Prostate gland (tissue), 2 donors: ENCODE results near the gene CGB5.
"Not testable (repeated sequence)": the region's sequence is repeated elsewhere in the genome, so short reads cannot be mapped to it uniquely, and the experiment has no call there.

ENCODE experiments used
- CTCF ChIP-seq, 4 experiments: fragments of 200-600 bp in 2 of 4; fragments of 450-650 bp in 2 of 4; sonication (generic) in 2 of 4; IDR thresholded peaks; 1 replicate in 3 of 4; 2 replicates in 1 of 4; pipeline ENCODE4 v1.5.1; 2016 to 2019; ENCODE audit warnings: antibody characterized with exemption in 4 of 4, mild to moderate bottlenecking in 2 of 4, moderate library complexity in 2 of 4
- POLR2A ChIP-seq: fragments of 450-650 bp; IDR thresholded peaks from one replicate; pipeline ENCODE4 v1.6.1; 2016; ENCODE audit warnings: antibody characterized with exemption, mild to moderate bottlenecking

GRCh38 chr19:49025088-49025487, 18.6 kb upstream of the CGB5 start:
- TF ChIP-seq CTCF (IDR thresholded peaks at IDR 0.05); POLR2A: not testable (repeated sequence)
